GF-D8 (cell line): ENCODE results near the gene OR13D1.
A peak's percentile ranks its signal among the peaks of the same experiment; 100 is the strongest.
"Not testable (repeated sequence)": the region's sequence is repeated elsewhere in the genome, so short reads cannot be mapped to it uniquely, and the experiment has no call there.

Experiments
- DNase-seq: peaks from one replicate; lab custom pipeline; 2025; lab: John Stamatoyannopoulos, UW

OR13D1 gene, protein sequence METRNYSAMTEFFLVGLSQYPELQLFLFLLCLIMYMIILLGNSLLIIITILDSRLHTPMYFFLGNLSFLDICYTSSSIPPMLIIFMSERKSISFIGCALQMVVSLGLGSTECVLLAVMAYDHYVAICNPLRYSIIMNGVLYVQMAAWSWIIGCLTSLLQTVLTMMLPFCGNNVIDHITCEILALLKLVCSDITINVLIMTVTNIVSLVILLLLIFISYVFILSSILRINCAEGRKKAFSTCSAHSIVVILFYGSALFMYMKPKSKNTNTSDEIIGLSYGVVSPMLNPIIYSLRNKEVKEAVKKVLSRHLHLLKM

DNA sequence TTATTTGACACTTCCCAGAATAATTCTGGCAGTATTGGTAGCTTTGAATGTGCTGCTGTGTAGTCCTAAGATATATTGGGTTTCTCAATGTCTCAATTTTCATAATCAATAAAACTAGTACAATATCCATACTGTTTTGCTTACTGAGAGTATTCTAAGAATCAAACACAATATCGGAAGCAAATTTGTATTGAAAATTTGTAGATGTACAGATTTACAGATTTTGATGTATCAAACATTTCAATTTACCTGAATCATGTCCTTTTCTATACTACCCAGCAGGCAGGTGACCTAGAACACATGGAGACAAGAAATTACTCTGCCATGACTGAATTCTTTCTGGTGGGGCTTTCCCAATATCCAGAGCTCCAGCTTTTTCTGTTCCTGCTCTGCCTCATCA lies at the start of gene OR13D1:
Gene OR13D1 (plus strand): TSS at position 301 of the 400 bp plus-strand sequence. CDS start 0 bp downstream, at position 301.
- DNase-seq, result no peak

DNA sequence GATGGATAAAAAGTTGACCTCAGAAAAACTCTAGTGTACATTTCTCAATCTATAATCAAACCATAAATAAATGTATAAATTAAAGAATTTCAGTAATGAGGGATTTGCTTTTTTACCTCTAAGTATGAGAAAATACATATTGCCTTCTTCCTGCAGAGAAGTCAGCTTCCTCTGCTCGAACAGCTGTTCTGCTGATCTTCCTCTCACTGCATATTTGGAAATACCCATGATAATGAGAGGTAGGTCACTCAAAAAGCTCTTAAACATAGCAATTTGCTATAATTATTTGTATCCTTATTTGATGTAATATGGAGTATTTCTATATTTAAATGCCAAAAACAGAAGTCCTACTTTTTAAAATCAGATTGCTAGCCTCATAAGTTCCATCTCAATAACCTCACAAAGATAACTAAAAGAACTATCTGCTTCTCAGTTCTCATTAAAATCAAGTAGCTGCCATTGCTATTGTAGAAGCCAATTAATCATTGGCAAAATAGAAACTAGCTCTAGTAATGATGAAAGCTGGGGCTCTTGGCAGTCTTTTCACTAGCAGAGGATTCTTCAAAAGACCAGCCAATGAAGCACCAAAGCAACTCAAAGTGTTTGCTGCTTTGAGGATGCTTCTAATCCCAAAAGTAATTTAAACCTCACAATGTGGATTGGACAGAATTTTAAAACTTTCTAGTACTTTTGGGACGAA lies 35.7 kb upstream of the OR13D1 start:
- DNase-seq, result no peak

DNA sequence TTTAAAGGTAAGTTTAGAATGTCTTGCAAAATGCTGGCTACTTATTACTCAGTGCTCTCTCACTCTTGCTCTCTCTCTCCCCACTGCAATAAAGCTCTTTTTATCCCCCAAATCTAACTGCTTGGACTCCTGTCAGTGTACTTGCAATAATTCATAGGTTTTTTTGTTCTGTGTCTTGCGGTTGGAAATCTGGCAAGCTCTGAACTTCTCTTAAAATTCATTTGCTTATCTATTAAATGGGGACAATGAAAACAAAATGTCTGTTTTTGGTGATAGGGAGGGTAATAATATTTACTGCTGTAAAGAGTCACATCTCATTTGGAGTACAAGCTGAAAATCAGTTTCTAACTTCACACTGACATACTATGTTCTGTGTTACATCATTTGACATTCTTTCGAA lies 18.7 kb upstream of the OR13D1 start:
- no peak for DNase-seq

DNA sequence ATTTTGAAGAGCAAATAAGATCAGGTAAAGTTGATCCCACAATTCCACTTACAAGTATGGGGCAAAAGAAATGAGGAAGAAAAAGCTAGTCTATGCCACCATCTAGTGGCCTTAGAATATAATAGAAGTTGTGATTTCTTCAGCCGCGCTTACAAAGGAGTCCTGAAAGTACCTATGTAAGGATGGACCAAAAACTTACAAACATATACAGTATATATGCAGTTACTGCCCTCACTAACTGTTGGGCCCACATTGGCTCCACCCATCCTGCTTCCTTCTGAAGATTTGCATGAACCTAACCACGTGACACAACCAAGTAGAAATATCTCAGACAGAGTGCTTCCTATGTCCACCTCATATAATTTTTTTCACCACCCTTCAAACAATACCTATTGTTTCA lies 11.7 kb upstream of the OR13D1 start:
- DNase-seq, result peak; percentile 22

DNA sequence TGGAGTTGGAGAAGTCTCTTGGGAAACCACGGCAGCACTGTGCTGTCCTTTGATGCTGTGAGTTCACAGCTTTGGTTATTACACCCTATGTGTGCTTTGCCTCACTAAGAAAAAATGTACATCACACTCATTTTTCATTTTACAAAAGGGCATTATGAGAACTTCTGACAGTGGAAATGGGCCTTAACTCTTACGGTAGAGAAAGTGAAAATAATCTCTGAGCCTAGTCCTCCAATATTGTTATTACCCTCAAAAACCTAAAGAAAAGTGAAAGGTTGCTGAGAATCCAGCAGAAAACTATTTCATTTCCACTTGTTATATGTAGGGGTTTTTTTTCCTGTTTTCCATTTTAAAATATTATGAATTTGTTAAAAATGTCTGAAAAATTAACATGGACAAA lies 8.2 kb upstream of the OR13D1 start:
- no peak for DNase-seq

DNA sequence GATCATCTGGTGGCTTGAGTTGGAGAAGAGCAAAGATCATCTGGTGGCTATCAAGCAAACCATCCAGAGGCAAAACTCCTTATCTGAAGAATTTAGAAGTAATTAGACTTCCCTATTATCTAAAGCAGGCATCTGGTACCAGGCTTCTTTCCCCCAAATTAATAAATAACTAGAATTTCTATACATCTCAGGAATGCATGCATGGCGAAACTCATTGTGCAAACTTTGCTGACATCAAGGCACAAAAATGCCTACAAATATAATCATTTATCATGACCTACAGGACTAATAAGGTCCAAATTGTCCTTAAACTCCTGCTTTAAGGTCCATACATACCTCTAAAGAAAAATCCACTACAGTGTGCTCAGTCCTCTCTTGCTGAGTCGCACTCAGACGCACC lies 6.0 kb downstream of the OR13D1 start:
- DNase-seq, result no peak

DNA sequence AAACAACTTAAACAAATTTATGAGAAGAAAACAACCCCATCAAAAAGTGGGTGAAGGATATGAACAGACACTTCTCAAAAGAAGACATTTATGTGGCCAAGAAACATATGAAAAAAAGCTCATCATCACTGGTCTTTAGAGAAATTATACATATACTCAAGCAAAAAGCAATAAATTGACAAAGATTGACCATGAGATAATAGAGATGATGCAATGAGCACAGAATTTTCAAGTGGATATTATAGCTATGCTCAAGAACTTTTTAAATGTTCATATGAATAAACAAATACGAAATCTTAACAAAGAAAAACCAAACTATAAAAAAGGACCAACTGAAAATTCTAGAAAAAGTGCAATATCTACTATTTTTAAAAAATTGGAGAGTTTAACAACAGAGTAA lies 14.4 kb downstream of the OR13D1 start:
- DNase-seq, result not testable (repeated sequence)

DNA sequence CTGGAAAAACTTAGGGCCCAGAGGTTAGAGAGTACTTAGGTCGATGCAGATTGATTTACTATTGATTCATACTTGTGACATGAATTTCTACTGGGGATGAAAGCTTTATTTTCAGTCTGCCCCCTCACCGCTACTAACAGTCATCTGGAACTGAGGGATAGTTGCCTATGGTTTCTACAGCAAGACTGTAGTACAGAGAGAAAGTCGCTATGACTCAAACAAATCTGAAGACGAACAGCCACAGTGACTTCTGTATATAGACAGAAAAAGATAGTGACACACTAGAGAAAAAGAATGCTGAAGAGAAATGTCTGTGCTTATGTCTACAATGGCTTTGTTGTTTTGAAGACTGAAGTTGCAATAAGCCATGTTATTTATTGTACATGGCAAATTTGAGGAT lies 17.3 kb downstream of the OR13D1 start:
- no peak for DNase-seq

DNA sequence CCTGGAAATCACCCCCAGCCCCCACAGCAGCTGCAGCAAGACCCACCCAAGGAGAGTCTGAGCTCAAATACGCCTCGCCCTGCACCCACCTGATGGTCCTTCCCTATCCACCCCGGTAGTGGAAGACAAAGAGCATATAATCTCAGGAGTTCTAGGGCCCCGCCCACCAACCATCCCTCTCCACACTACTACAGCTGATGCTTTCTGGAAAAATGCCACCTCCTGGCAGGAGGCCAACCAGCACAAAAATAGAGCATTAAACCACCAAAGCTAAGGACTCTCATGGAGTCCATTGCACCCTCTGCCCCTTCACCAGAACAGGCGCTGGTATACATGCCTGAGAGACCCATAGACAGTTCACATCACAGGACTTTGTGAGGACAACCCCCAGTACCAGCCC lies 30.7 kb downstream of the OR13D1 start:
- no peak for DNase-seq

DNA sequence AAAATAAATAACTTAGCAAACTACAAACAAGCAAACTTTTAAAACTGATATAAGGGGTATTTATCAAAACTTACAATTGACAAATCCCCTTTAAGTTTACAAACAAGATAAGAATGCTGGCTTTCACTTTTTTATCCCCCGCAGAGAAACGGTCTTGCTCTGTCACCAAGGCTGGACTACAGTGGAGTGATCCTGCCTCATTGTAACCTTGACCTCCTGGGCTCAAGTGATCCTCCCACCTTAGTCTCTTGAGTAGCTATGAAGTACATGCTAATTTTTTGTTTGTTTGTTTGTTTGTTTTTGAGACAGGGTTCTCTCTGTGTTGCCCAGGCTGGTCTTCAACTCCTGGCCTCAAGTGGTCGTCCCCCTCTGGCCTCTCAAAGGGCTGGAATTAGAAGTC lies 44.1 kb downstream of the OR13D1 start:
- DNase-seq, result no peak

DNA sequence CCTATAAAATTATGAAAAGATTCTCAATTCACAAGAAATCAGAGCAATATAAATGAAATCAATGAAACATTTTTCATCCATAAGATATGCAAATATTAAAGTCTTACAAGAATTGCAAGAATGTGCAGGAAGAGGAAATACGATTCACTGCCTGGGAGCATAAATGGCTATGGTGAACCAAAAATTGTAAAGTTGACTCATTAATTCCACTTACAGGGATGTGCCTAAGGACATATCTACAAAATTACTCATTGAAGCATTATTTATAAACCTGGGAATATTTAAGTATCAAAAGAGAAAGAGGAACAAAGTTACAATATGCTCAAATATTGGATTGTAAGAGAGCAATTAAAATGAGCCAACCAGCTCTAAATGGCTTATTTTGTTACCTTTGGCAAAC lies 46.3 kb downstream of the OR13D1 start:
- no peak for DNase-seq

DNA sequence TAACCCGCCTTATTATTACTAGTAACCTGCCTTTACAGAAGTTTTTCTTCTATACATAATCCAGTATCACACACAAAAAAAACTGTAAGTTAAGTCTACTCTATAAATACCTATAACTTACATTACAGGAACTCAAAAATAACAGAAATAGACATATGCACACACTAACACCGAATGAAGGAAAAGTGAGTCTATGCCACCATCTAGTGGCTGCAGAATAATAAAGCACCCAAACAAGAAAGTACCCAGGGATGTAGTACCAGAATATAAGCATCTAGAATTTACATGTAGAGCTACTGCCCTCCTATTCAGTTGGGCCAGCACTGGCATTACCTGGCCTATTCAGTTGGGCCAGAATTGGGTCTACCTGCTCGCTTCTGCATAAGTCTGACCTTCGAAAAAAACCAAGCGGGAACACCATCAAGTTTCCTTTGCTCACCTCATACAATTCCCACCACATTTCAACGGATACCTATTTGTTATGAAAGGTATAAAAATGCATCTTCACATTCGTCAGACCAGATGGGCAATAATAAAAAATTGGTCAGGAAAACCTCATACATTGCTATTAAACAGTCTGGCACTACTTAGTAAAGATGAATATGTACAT lies 49.2 kb downstream of the OR13D1 start:
- peak; percentile 46 for DNase-seq
